ENCODE data around the gene DCC.
"Not testable (repeated sequence)": the region's sequence is repeated elsewhere in the genome, so short reads cannot be mapped to it uniquely, and the experiment has no call there.

Gene DCC

DNA sequence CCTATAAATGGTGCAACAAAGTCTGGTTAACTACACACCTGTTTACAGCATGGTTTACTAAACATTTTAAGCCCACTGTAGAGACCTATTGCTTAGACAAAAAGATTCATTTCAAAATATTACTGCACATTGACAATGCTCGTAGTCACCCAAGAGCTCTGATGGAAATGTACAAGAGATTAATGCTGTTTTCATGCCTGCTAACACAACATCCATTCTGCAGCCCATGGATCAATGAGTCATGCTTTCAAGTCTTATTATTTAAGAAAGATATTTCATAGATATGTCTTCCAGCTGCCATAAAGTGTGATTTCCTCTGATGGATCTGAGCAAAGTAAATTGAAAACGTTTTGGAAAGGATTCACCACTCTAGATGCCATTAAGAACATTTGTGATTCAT is 1103.3 kb downstream of the DCC start:
- no peak for DNase-seq

DNA sequence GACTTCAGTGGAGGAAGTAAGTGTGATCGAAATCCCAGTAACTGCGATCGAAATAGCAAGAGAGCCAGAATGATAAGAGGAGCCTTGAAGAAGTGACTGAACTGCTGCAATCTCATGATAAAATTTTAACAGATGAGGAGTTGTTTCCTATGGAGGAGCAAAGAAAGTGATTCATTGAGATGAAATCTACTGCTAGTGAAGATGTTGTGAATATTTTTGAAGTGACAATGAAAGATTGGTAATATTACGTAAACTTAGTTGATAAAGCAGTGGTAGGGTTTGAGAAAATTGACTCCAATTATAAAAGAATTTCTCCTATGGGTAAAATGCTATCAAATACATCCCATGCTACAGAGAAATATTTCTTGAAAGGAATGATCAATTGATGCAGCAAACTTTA is 1103.8 kb downstream of the DCC start:
- DNase-seq = no peak

DNA sequence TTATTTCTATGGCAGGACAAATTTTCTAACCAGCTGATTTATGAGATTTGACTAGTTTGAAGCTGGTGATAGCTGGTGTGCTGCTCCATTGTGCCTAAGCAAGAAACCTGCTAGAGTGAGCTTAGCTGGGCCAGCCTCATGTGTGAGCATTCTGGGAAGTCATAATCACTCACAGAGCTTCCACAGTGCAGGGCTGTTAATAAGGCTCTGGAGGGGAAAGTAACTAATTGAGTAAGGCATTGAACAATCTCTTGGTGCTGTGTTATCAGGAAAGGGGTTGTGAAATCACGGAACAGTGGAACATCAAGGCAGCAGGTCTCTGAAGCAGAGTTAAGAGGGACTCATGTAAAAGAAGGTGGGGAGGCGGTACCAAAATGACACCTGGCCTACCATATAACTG is 1111.9 kb downstream of the DCC start:
- no peak for DNase-seq

DNA sequence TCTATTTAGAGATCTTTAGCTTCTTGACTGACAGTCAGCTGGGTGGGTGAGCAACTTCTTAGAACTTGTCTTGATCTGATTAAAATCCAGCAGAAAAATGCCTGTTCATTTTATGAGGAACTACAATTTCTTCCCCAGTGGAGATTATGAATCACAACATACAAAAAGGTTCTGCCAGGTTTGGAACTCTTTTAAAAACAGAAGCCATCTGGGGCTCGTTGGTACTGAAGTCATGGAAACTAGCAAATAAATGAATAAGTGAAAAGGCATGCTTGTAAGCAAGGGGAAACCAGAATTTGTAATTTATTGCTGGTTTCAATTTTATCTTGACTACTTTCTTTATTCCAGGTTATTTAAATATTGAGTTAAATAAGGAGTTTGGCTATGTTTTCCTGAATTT is 1117.1 kb downstream of the DCC start:
- peak; percentile 47 for DNase-seq

DNA sequence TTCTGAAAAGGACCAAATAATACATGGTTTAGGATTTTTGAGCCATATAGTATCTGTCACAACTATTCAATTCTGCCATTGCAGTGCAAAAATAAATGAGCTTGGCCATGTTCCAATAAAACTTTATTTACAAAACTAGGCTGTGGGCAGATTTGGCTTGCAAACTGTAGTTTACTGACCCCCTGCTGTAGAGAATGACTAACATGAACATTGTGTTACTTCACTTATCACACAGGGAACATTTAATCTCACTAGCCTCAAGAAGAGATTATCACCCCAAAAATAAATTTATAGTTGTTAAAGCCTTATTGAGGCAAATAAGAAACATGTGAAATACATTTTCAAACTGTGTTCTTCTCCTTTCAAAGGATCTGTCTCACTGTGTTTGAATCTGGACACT is 1118.3 kb downstream of the DCC start:
- peak; percentile 10 for DNase-seq

DNA sequence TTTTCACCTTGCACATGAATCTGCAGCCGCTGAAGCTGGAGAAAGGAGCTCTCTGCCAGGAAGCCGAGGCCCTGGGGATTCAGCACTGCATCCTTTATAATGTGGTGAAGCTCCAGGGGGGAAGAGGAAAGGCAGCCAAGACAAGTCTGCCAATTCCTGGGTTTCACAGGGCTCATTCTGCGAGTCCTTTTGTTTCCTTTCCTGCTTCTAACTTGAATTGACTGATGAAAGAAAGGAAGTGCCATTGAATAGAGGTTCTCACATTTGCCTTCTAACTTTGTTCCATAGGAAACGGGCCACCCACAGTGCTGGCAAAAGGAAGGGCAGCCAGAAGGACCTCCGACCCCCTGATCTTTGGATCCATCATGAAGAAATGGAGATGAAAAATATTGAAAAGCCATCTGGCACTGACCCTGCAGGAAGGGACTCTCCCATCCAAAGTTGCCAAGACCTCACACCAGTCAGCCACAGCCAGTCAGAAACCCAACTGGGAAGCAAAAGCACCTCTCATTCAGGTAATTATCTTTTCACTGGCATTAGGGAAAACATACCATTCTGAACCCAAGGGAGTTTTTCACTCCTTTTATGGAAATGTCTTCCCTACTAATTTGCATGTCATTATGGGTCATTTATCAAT is 1119.1 kb downstream of the DCC start:
- peak; percentile 94 for DNase-seq

DNA sequence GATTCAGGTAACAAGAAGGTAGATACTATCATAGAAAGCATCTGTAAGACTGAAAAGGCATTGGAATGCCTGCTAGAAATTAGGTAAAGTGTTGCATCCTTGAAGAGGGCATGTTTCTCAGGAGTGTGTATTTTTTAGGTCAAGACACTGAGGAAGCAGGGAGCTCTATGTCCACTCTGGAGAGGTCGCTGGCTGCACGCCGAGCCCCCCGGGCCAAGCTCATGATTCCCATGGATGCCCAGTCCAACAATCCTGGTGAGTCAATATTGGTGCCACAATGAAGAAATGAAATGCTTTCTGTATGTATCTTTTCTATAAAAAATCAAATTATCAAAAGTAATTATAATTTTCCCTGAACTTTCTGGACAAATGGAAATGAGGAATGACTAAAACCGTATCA is 1127.8 kb downstream of the DCC start:
- DNase-seq = no peak

DNA sequence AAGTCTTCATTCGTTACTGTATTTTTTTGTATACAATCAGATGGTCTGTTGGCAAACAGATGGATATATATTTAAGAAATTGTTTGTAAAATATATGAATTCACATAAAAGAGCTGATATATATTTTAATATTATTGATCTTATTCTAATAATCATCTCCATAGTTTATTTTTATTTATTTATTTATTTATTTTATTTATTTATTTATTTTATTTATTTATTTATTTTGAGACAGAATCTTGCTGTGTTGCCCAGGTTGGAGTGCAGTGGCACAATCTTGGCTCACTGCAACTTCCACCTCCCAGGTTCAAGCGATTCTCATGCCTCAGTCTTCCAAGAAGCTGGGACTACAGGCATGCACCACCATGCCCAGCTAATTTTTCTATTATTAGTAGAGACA is 1128.2 kb downstream of the DCC start:
- not testable (repeated sequence) for DNase-seq

DNA sequence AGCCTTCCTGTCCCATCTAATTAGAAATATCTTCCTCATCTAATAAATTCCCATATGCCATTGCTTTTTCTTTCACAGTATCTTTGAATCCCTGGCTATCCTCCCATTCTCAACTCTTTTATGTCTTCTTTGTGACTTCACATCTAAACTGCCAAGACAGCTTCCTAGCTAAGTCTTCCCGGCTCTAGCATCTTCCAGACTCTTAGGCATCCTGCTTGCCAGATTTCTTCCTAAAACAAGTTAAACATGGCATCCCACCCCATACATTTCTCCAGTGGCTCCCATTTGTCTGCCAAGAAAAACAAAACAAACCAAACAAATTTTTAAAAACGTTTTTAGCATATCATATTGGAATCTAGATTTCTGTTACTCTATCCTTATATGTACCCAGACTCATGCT is 1132.5 kb downstream of the DCC start:
- no peak for DNase-seq

DNA sequence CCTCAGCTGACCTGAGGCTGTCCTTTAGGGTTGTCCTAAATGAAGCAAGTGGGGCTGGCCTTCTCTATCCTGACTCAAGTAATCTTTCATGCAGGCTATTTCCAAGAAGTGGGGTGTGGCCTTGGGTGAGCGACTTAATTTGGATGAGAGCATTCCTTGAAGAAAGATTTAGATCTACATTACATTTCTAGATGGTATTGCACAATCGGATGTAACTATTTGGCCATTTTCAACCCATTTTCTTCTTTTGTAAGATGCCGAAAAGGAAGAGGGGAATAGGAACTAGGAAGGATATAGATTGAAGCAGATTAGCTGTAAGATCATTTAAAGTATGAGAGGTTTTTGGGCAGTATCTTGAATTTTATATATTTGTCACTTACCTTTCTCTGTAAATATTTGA is 1138.2 kb downstream of the DCC start:
- DNase-seq = no peak

DNA sequence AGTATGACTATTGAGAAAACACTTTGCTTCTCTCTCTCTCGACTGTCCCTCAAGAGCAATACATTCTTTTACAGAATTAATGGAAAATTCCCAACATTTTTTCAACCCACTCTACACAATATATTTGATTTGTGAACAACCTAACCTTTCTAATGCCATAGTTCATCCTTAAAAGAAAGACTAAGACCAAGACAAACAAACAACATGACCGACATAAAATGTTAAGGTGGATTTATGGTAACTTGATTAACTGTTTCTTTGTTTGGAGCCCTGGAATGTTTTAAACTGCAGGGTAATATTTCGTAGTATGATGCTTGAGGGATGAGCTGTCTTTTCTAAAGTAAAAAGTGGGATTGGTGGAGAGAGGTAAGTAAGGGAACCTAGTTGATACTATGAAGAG is 1146.3 kb downstream of the DCC start:
- DNase-seq = no peak

DNA sequence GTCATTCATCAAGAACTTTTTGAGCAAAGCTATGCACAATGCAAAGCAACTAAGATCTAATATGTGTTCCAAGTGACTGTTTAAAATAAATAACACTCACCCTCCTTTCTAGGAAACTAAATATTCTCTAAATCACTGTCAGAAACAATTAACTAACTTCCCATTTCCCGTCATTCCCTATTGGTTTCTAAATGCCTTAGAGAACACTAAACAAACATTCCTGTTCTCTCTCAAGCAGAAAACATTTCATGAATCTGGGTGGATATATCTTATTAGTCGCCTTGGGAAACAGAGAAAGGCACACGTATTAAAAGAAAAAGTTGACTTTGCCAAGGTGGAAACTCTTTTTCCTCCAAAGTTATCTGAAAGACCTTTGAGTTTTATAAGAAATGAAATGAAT is 1149.3 kb downstream of the DCC start:
- no peak for DNase-seq

DNA sequence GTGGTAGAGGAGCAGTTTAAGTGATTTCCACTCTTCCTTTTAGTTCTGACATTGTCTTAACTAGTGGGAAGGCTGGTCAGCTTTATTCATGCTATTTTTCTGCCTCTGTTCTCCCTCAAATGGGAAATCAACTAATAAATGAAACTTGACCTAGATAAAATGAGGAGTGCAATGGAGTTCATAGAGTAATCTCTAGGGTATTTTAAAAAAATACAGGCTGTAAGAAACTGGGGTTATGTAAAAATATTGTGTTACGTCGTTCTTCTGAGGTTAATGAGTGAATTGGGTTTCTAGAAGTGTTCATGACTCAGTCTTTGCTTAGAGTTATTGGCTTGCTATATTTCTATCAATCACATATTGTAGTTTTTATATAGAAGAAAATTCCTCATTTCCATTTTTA is 1150.0 kb downstream of the DCC start:
- peak; percentile 11 for DNase-seq

DNA sequence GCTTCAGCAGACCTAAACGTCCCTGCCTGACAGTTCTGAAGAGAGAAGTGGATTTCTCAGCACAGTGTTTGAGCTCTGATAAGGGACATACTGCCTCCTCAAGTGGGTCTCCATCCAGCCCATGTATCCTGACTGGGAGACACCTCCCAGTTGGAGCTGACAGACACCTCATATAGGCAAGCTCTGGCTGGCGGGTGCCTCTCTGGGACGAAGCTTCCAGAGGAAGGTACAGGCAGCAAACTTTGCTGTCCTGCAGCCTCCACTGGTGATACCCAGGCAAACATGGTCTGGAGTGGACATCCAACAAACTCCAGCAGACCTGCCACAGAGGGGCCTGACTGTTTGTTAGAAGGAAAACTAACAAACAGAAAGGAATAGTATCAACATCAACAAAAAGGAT is 1156.0 kb downstream of the DCC start:
- no peak for DNase-seq

DNA sequence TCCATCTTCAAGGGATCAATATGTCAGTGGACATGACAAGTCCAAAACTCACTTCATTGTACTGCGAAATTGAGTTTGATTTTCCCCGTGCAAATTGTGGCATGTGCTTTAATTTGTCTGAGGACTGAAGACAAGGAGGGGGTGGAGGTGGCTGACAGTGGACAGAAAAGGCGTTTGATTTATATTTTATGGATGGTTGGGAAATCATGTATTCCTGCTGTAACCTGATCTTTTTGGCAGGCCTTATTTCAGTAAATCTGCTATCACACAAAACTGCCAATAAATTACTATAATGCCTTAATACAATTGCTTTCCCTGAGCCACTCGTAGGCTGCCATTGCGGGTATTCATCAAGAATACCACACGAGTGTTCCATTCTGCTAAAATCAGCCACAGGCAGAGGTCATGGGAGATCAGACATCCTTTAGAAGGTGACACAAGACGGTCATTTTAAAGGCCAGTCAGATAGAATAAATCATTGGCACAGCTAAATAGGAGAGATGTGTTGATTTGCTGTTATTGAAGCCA is 1164.0 kb downstream of the DCC start:
- DNase-seq = no peak

DNA sequence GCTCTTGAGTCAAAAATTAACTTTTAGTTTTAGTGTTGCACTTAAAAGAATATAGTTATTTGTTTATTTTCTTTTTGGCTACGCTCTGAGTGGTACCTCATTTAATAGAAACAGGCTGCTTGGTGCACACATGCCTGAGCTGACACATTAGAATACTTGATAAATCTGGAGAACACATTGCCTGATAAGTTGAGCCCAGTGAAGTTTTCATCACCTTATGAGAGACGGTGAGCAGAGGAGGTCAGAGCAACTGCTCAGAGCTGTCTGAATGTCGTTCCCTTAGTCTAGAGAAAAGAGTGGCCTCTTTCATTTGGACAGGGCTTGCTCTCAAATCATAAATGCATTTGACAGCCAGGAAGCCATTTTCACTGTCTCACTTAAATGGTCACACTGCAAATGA is 1168.5 kb downstream of the DCC start:
- no peak for DNase-seq

DNA sequence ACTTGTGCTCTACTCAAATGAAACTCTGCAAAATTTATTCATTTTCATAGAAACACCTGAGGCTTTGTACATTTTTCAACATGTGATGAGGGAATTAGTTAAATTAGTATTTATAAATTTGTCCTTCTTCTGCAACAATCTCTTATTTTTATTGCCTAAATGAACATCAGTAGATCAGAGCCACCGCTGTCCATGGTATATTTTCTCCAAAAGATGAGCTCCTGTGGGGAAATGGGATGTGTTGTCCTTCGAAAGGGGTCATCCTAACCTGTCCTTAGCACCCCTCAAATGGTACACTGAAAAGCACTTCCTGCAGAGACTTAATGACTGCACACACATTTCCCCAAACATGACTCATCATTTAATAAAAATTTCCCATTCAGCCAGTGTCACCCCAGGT is 1169.9 kb downstream of the DCC start:
- DNase-seq = no peak

DNA sequence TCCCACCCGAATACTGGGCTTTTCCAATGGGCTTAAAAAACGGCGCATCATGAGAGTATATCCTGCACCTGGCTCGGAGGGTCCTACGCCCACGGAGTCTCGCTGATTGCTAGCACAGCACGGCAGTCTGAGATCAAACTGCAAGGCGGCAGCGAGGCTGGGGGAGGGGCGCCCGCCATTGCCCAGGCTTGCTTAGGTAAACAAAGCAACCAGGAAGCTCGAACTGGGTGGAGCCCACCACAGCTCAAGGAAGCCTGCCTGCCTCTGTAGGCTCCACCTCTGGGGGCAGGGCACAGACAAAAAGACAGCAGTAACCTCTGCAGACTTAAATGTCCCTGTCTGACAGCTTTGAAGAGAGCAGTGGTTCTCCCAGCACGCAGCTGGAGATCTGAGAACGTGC is 1171.7 kb downstream of the DCC start:
- not testable (repeated sequence) for DNase-seq

DNA sequence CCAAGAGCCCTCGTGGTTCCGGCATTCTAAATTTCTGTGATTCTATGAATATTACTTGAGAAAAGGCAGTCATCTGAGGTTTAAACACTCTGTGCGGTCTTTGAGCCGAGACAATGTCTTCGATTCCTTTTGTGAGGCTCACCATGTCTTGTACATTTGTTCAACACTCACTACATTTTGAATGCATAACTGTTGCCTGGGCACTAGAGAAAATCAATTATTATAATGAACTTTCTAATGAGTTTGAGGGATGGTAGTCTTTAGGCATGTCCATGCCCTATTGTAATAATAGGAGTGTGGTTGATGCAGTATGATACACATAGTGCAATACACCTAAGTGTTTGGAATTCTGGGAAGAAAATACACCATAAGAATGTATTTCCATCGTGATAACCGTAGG is 1181.1 kb downstream of the DCC start:
- DNase-seq = no peak

DNA sequence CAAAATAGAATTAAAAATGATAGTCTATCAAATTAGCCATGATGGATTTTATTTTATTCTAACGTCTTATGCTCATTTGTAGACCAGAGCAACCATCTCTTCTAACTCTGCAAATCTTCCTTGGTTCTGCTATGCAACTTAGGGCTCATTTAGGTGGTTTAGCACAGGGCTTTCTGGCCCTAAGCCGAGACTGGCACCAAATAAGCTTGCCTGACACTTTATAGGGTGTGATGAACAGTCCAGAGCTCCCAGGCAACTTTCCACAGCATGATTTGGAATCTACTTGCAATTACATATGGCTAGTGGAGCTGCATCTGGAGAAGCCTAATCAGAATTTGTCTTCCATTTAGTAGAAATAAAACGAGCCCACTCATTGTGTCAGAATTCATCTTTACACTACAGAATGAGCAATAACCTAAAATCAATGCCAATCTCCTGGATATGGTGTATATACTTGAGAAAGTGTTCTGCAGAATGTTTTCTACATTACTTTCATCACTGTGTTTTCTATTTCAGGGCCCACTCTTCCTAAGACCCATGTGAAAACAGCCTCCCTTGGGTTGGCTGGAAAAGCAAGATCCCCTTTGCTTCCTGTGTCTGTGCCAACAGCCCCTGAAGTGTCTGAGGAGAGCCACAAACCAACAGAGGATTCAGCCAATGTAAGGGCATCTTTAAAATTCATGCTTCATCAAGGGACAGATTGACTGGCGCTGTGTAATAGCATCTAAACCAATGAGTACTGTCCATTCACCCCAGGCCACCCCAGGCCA is 1186.3 kb downstream of the DCC start:
- DNase-seq = no peak

DNA sequence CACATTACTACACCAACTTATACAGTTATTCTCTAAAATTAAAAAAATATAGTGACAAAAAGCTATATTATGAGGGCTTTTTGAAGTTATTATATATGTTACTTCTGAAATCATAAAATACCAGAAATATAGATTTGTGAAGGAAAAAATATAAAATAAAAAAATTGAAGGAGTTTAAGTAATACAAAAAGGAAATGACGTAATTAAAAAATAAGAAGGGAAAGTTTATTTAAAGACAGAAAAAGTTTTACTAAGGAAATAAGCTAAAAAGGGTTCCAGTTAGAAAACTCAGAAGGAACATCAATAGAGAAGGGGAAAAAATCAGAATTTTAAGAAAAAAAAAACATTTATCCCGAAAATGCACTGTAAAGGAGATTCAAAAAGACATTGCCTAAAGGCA is 1187.4 kb downstream of the DCC start:
- DNase-seq = no peak

DNA sequence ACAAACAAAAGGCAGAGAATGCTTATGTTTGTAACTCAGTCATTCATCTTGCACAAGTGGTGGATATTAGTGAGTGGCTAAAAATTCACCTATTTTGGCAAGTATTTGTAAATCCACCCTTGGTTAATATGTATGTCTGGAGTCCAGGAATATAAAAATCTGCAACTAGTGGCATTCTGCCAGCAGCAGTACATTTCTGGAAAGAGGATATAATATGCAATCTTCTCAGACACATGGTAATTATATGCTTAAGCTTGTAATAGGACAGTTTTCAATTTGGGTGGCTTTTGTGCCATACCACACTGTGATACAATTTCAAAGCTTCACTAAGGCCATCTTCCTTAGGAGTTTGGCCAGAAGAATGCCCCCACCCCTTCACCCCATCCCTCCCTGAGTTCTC is 1191.2 kb downstream of the DCC start:
- DNase-seq = no peak

DNA sequence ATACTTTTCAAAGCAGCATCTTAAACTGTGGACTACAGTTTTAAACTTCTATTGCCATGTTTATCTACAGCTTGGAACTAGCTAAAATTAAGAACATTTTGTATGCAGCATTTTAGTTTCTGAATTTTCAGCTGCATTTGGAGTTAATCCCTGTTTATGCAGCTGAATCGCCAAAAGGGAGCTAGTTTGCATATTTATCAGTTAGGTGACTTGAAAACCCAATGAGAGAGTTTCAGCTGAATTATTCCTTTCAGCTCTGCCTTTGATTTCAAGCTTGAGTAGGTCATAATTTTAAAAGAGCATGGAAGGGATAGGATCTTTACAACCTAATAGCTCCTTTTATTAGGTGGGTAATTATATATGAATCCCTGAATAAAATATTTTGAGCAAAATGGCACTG is 1191.9 kb downstream of the DCC start:
- DNase-seq = no peak

DNA sequence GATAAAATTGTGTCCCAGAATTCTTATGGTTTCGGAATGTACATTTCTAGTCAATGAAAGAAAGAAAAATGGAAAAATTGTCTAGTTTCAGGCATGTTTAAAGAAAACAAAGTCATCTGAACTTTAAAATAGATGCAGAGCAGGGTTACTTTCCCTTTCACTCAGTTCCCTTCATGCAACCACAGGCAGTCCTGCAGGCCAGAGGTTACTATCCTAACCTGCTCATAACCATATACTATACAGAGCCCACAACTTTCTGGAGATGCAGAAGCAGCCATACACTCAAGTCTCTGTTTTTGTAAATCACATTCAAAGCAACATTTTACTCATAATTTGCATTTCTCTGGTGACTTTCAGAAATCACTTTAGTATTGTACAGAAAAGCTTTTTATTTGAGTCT is 1194.2 kb downstream of the DCC start:
- no peak for DNase-seq

DNA sequence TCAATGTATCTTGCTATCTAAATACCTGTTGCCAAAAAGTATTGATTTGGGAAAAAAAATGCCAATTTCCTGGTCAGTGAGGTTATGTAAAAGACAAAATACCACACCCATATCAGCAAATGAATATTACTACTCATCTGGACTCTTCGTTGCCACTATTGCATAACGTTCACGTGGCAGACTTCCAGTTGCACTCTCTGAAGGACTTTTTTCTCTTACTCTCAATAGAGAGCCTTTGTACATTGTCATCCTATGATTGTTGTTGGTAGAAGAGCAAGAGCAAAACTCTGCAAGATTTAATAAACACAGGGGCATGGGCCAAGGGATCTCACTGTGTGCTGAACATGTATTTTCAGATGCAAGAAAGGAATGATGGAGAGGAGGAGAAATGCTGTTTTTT is 1194.7 kb downstream of the DCC start:
- DNase-seq = no peak
